H1 (cell line): Measurements from ENCODE around the gene C4B.
"Not testable (repeated sequence)": the region's sequence is repeated elsewhere in the genome, so short reads cannot be mapped to it uniquely, and the experiment has no call there.

Experiments used
- POLR2A ChIP-seq, 2 experiments: IDR thresholded peaks; 1 replicate in 1 of 2; 2 replicates in 1 of 2; pipeline ENCODE4 v1.6.1; 2011; ENCODE audit warnings: low read depth in 2 of 2, low read length in 2 of 2, mild to moderate bottlenecking in 2 of 2; ENCODE audit errors: control extremely low read depth in 1 of 2
- TF ChIP-seq, protein P1 (sequence below): IDR thresholded peaks from 2 replicates; pipeline ENCODE4 v1.6.1; 2011; ENCODE audit warnings: low read length, improper control_type of control experiment

DNA sequence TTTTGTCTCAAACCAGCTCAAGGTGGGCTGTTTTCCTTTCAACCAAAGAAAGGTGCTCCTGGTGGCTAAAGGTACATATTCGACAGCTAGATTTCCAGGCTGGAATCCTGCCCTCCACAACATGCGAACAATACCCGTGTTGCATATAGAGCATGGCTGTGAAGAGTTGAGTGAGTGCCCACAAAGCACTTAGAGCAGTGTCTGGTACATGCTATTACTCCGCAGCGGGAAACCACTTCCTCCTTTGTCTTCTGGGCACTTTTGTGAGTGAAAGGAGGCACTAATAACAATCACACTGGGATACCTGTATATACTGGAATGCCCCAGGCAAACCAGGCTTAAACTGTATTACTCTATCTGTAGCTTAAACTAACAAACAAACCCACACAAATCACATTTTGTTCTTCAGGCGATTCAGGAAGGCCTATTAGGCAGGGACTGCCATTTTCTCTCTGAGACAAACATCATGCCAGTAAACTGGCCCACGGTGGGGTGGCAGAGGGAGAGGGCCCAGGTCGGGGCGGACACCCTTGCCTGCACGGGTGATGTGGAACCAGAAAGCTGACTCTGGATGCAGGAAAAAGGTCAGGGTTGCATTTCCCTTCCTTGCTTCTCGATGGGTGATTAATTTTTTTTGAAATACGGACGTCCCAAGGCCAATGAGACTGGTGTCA lies 9.6 kb upstream of the C4B start:
- not testable (repeated sequence) for TF ChIP-seq POLR2A (IDR thresholded peaks at IDR 0.05; ENCODE audit: control extremely low read depth in 1 of 2, low read depth in 2 of 2, low read length in 2 of 2)
- TF ChIP-seq, protein P1, sequence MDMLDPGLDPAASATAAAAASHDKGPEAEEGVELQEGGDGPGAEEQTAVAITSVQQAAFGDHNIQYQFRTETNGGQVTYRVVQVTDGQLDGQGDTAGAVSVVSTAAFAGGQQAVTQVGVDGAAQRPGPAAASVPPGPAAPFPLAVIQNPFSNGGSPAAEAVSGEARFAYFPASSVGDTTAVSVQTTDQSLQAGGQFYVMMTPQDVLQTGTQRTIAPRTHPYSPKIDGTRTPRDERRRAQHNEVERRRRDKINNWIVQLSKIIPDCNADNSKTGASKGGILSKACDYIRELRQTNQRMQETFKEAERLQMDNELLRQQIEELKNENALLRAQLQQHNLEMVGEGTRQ, result not testable (repeated sequence)
